ENCODE measurements around the gene GNG14. TPM values are rescaled to one million over a fixed set of nuclear protein-coding genes. Genes with fewer than 3 reads are reported as not detected.
"Not testable (repeated sequence)": the region's sequence is repeated elsewhere in the genome, so short reads cannot be mapped to it uniquely, and the experiment has no call there.

Gene GNG14
- total and polyA plus RNA-seq, 4 donors = 1.6 TPM; not detected in 3

- Histone ChIP-seq H3K4me3 (ENCODE audit: low read depth, low read length) (no peak overlapping the region), H3K4me1 (ENCODE audit: control insufficient read depth, insufficient read depth, low read length) (peaks cover 15% of the 10 kb centered on the region), H3K27ac (ENCODE audit: low read depth, low read length) (no peak overlapping the region), H3K27me3 (ENCODE audit: control insufficient read depth, insufficient read depth, low read length) (no peaks in the 10 kb centered on the region), H3K36me3 (ENCODE audit: control insufficient read depth, insufficient read depth, low read length) (peaks cover 84% of the 10 kb centered on the region), H3K9me3 (ENCODE audit: control insufficient read depth, insufficient read depth, low read length) (no peaks in the 10 kb centered on the region)
- DNase-seq (ENCODE audit: low read depth in 4 of 6, low spot score in 6 of 6) = no peak
- 100% methylated on average over 1 of the region's 3 CpGs for WGBS (ENCODE audit: insufficient coverage)
These were observed 28.1 kb downstream of the GNG14 start for GRCh38 chr19:12715929-12716328.

DNA sequence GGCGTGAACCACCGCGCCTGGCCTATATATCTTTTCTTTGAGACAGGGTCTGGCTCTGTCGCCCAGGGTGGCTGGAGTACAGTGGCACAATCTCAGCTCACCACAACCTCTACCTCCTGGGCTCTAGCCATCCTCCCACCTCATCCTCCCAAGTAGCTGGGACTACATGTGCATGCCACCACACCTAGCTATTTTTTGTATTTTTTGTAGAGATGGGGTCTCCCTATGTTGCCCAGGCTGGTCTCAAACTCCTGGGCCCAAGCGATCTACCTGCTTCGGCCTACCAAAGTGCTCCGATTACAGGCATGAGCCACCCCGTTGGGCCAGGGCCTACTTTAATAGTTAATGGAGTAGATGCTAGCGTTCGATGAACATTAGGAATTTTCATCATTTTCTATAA, 32.5 kb downstream of the GNG14 start:
- peaks cover 47% of the 10 kb centered on the region for H3K36me3 ChIP-seq (ENCODE audit: control insufficient read depth, insufficient read depth, low read length)
- no peaks in the 10 kb centered on the region for H3K27me3 ChIP-seq (ENCODE audit: control insufficient read depth, insufficient read depth, low read length)
- H3K4me1 ChIP-seq (ENCODE audit: control insufficient read depth, insufficient read depth, low read length) = peaks cover 41% of the 10 kb centered on the region
- H3K27ac ChIP-seq (ENCODE audit: low read depth, low read length) = peak overlapping the region; percentile 78
- H3K9me3 ChIP-seq (ENCODE audit: control insufficient read depth, insufficient read depth, low read length) = no peaks in the 10 kb centered on the region
- WGBS (ENCODE audit: insufficient coverage) = 95% methylated on average over 4 of the region's 10 CpGs
- peak overlapping the region; percentile 75 for H3K4me3 ChIP-seq (ENCODE audit: low read depth, low read length)
- no peak for DNase-seq (ENCODE audit: low read depth in 4 of 6, low spot score in 6 of 6)

- peaks cover 40% of the 10 kb centered on the region for H3K36me3 ChIP-seq (ENCODE audit: control insufficient read depth, insufficient read depth, low read length)
- no peaks in the 10 kb centered on the region for H3K27me3 ChIP-seq (ENCODE audit: control insufficient read depth, insufficient read depth, low read length)
- DNase-seq (ENCODE audit: low read depth in 4 of 6, low spot score in 6 of 6) = peak in 2 of 6 donors; percentile 12 to 33
- no peaks in the 10 kb centered on the region for H3K9me3 ChIP-seq (ENCODE audit: control insufficient read depth, insufficient read depth, low read length)
- peak overlapping the region; percentile 75 for H3K4me3 ChIP-seq (ENCODE audit: low read depth, low read length)
- WGBS (ENCODE audit: insufficient coverage) = 4% methylated on average over 59 of the region's 59 CpGs
- peak overlapping the region; percentile 94 for H3K27ac ChIP-seq (ENCODE audit: low read depth, low read length)
- H3K4me1 ChIP-seq (ENCODE audit: control insufficient read depth, insufficient read depth, low read length) = peaks cover 41% of the 10 kb centered on the region
These were observed 33.3 kb downstream of the GNG14 start for GRCh38 chr19:12720851-12721655.

DNA sequence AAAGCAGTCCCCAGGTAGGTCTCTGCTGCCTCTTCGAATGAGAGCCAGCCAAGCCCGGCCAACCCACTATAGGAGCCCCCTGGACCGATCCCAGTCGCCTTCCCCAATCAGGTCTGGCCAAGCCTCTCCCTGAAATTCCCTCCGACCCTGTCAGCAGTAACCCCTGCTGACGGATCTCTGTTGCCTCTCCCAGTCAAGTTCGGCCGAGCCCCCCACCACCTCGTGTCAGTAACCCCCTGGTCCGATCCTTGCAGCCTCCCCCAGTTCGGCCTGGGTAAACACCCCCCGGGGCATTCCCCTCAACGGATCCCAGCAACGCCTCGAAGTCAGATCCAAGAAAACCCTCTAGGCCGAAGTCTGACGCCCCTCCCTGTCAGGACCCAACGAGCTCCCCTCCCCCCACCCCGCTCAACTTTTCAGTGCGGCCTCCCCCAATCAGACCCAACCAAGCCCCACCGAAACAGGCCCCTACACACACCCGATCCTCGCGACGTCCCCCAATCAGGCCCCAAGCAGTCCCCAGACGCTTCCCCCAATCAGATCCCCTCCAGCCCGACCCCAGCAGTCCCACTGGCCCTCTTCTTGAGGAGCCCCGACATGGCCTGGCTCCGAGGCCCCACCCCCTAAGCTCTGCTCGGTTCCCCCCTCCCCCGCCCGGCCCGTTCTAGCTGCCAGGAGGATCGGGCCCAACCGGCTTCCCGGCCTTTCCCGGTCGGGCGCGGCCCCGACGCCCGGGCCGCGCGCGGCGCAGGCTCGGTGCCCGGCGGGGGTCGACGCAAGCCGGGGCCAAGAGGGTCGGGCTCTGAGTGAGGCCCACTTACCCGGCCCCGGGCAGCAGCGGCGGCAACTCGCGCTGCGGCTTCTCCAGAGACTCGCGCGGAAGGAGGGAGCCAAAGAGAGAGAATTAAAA, 34.1 kb downstream of the GNG14 start:
- Histone ChIP-seq H3K4me1 (ENCODE audit: control insufficient read depth, insufficient read depth, low read length) (peaks cover 41% of the 10 kb centered on the region), H3K36me3 (ENCODE audit: control insufficient read depth, insufficient read depth, low read length) (peaks cover 31% of the 10 kb centered on the region), H3K27ac (ENCODE audit: low read depth, low read length) (peak overlapping the region; percentile 94), H3K9me3 (ENCODE audit: control insufficient read depth, insufficient read depth, low read length) (no peaks in the 10 kb centered on the region), H3K27me3 (ENCODE audit: control insufficient read depth, insufficient read depth, low read length) (no peaks in the 10 kb centered on the region), H3K4me3 (ENCODE audit: low read depth, low read length) (peak overlapping the region; percentile 75)
- under 1% methylated on average over 56 of the region's 65 CpGs for WGBS (ENCODE audit: insufficient coverage)
- peak in 2 of 6 donors; percentile 23 to 54 for DNase-seq (ENCODE audit: low read depth in 4 of 6, low spot score in 6 of 6)

- Histone ChIP-seq H3K27me3 (ENCODE audit: control insufficient read depth, insufficient read depth, low read length) (no peaks in the 10 kb centered on the region), H3K27ac (ENCODE audit: low read depth, low read length) (peak overlapping the region; percentile 94), H3K4me1 (ENCODE audit: control insufficient read depth, insufficient read depth, low read length) (peaks cover 41% of the 10 kb centered on the region), H3K9me3 (ENCODE audit: control insufficient read depth, insufficient read depth, low read length) (no peaks in the 10 kb centered on the region), H3K4me3 (ENCODE audit: low read depth, low read length) (peak overlapping the region; percentile 75), H3K36me3 (ENCODE audit: control insufficient read depth, insufficient read depth, low read length) (peaks cover 26% of the 10 kb centered on the region)
- DNase-seq (ENCODE audit: low read depth in 4 of 6, low spot score in 6 of 6) = peak; percentile 97 to 100 (median 99)
- 0% methylated on average over 22 of the region's 32 CpGs for WGBS (ENCODE audit: insufficient coverage)
These were observed 35.0 kb downstream of the GNG14 start for GRCh38 chr19:12722566-12723380.

DNA sequence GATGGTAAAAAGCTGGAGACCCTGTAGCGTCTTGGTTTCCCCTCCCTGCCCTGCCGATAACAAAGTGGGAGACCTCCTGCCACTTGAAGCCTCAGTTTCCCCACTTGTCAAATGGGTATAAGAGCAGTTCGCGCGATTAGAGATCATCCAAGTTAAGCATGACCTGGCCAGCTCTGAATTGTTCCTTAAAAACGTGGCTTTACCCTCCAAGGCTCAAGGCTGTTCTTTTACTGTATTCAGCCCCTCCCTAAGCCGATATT, 35.5 kb downstream of the GNG14 start:
- H3K9me3 ChIP-seq (ENCODE audit: control insufficient read depth, insufficient read depth, low read length) = no peaks in the 10 kb centered on the region
- H3K4me3 ChIP-seq (ENCODE audit: low read depth, low read length) = peak overlapping the region; percentile 75
- WGBS (ENCODE audit: insufficient coverage) = 0% methylated on average over 5 of the region's 7 CpGs
- peaks cover 26% of the 10 kb centered on the region for H3K36me3 ChIP-seq (ENCODE audit: control insufficient read depth, insufficient read depth, low read length)
- H3K27ac ChIP-seq (ENCODE audit: low read depth, low read length) = peak overlapping the region; percentile 94
- no peaks in the 10 kb centered on the region for H3K27me3 ChIP-seq (ENCODE audit: control insufficient read depth, insufficient read depth, low read length)
- DNase-seq (ENCODE audit: low read depth in 4 of 6, low spot score in 6 of 6) = peak in 2 of 6 donors; percentile 2 to 18
- peaks cover 41% of the 10 kb centered on the region for H3K4me1 ChIP-seq (ENCODE audit: control insufficient read depth, insufficient read depth, low read length)

GRCh38 chr19:12723641-12724426, 36.0 kb downstream of the GNG14 start, which contains the start of gene TNPO2:
Gene TNPO2, minus strand, starts transcription at chr19:12723932. Its CDS starts 2,955 bp downstream, at chr19:12720977.
- H3K4me1 ChIP-seq (ENCODE audit: control insufficient read depth, insufficient read depth, low read length) = peaks cover 41% of the 10 kb centered on the region
- no peaks in the 10 kb centered on the region for H3K9me3 ChIP-seq (ENCODE audit: control insufficient read depth, insufficient read depth, low read length)
- peak in 4 of 6 donors; percentile 48 to 95 (median 82) for DNase-seq (ENCODE audit: low read depth in 4 of 6, low spot score in 6 of 6)
- H3K27me3 ChIP-seq (ENCODE audit: control insufficient read depth, insufficient read depth, low read length) = no peaks in the 10 kb centered on the region
- H3K36me3 ChIP-seq (ENCODE audit: control insufficient read depth, insufficient read depth, low read length) = peaks cover 27% of the 10 kb centered on the region
- H3K4me3 ChIP-seq (ENCODE audit: low read depth, low read length) = peak within 1 kb of the TSS; percentile 75
- WGBS (ENCODE audit: insufficient coverage) = under 1% methylated on average over 22 of the region's 28 CpGs
- peak within 1 kb of the TSS; percentile 94 for H3K27ac ChIP-seq (ENCODE audit: low read depth, low read length)

GRCh38 chr19:12725612-12726011, 37.8 kb downstream of the GNG14 start:
- H3K27me3 ChIP-seq (ENCODE audit: control insufficient read depth, insufficient read depth, low read length); DNase-seq (ENCODE audit: low read depth in 4 of 6, low spot score in 6 of 6); H3K4me3 ChIP-seq (ENCODE audit: low read depth, low read length); H3K27ac ChIP-seq (ENCODE audit: low read depth, low read length); H3K9me3 ChIP-seq (ENCODE audit: control insufficient read depth, insufficient read depth, low read length): not testable (repeated sequence)
- WGBS (ENCODE audit: insufficient coverage) = 96% methylated on average over 9 of the region's 10 CpGs
- peaks cover 30% of the 10 kb centered on the region for H3K4me1 ChIP-seq (ENCODE audit: control insufficient read depth, insufficient read depth, low read length)
- H3K36me3 ChIP-seq (ENCODE audit: control insufficient read depth, insufficient read depth, low read length) = peaks cover 34% of the 10 kb centered on the region

- H3K36me3 ChIP-seq (ENCODE audit: control insufficient read depth, insufficient read depth, low read length) = peaks cover 42% of the 10 kb centered on the region
- H3K9me3 ChIP-seq (ENCODE audit: control insufficient read depth, insufficient read depth, low read length) = no peaks in the 10 kb centered on the region
- no peak overlapping the region for H3K4me3 ChIP-seq (ENCODE audit: low read depth, low read length)
- no peak for DNase-seq (ENCODE audit: low read depth in 4 of 6, low spot score in 6 of 6)
- H3K27me3 ChIP-seq (ENCODE audit: control insufficient read depth, insufficient read depth, low read length) = no peaks in the 10 kb centered on the region
- WGBS (ENCODE audit: insufficient coverage) = no CpG with 5 or more reads among the region's 2 CpGs
- peaks cover 20% of the 10 kb centered on the region for H3K4me1 ChIP-seq (ENCODE audit: control insufficient read depth, insufficient read depth, low read length)
- H3K27ac ChIP-seq (ENCODE audit: low read depth, low read length) = no peak overlapping the region
These were observed 39.2 kb downstream of the GNG14 start for GRCh38 chr19:12726988-12727316.

Measured in spinal cord (tissue), 10 donors.